PFSK-1 (cell line): ENCODE results near the gene HIP1R.

Experiments used
- POLR2AphosphoS5 ChIP-seq: IDR thresholded peaks from 2 replicates; pipeline ENCODE4 v1.6.1; 2012; ENCODE audit warnings: low read depth, mild to moderate bottlenecking, control low read depth, low read length, moderate library complexity
- TAF1 ChIP-seq: IDR thresholded peaks from 2 replicates; pipeline ENCODE4 v1.6.1; 2012; ENCODE audit warnings: low read length, control low read depth, borderline replicate concordance; ENCODE audit not compliant: insufficient read depth

GRCh38 chr12:122902854-122903692 lies 67.8 kb downstream of the HIP1R start:
- TF ChIP-seq TAF1 (no peak), POLR2AphosphoS5 (no peak)
